Cardiac septum (tissue), 1 donor: ENCODE measurements around the gene RRP8. TPM values are rescaled to one million over a fixed set of nuclear protein-coding genes. Genes with fewer than 3 reads are reported as not detected.

Experiments
- DNase-seq: peaks from one replicate; pipeline ENCODE4 v3.0.0-alpha.2; 2020; ENCODE audit warnings: low spot score
- intact Hi-C: fragments of 100-400 bp; cut with DNase I; formaldehyde crosslinking; loops from one replicate; pipeline ENCODE4 v1.14.0; 2022
- total RNA-seq: library from RNA; stranded (reverse); fragmentation: NEBNext Ultra II Directional; extraction: Animal tissue kit (Norgen Biotek cat#: 25700); gene quantifications from one replicate; pipeline ENCODE4 v1.2.1, GENCODE V29; 2021
- donor health status: DM: no; HTN: no; CAD: no.

RRP8 gene
- total RNA-seq, 1 donor from 2014 or later = 21.3 TPM

- DNase-seq = peak; percentile 95
- intact Hi-C loops = no loop called here
Measured at GRCh38 chr11:6606471-6607189, 3.2 kb upstream of the RRP8 start.

GRCh38 chr11:6604790-6605189, 1.4 kb upstream of the RRP8 start:
- intact Hi-C loops = loop anchor here (5.0 kb wide), 2 partner anchors 72 to 122 kb away; partner anchors contain the start of genes ARFIP2 and TIMM10B

GRCh38 chr11:6604081-6604626, 738 bp upstream of the RRP8 start:
- intact Hi-C loops = loop anchor here (5.0 kb wide), 2 partner anchors 72 to 122 kb away; partner anchors contain the start of genes ARFIP2 and TIMM10B
- DNase-seq = no peak

More at GRCh38 chr11:6604790-6605189, 1.4 kb upstream of the RRP8 start:
- DNase-seq = no peak

GRCh38 chr11:6602096-6602940, 1.1 kb downstream of the RRP8 start:
- no peak for DNase-seq
- intact Hi-C loops = loop anchor here (2.0 to 5.0 kb wide), 3 partner anchors 70 to 212 kb away; partner anchors contain the start of genes ARFIP2, SMPD1 and TIMM10B

GRCh38 chr11:6601041-6601461, 2.4 kb downstream of the RRP8 start:
- intact Hi-C loops = loop anchor here (5.0 kb wide), 2 partner anchors 69 to 119 kb away; partner anchors contain the start of genes ARFIP2 and TIMM10B
- DNase-seq = no peak

GRCh38 chr11:6599881-6600390, 3.5 kb downstream of the RRP8 start:
- intact Hi-C loops = loop anchor here (5.0 kb wide), 2 partner anchors 68 to 118 kb away; partner anchors contain the start of genes ARFIP2 and TIMM10B
- DNase-seq = no peak

- DNase-seq = no peak
- intact Hi-C loops = no loop called here
Measured at GRCh38 chr11:6599449-6599848, 4.0 kb downstream of the RRP8 start.

GRCh38 chr11:6598555-6598954, 4.9 kb downstream of the RRP8 start:
- intact Hi-C loops = no loop called here
- DNase-seq = no peak

GRCh38 chr11:6596239-6596877, 7.1 kb downstream of the RRP8 start:
- intact Hi-C loops = no loop called here
- no peak for DNase-seq

GRCh38 chr11:6594142-6594768, 9.2 kb downstream of the RRP8 start:
- DNase-seq = no peak
- intact Hi-C loops = no loop called here

GRCh38 chr11:6588018-6588417, 15.4 kb downstream of the RRP8 start:
- DNase-seq = no peak
- intact Hi-C loops = loop anchor here (5.0 kb wide), 1 partner anchor 56 kb away; no protein-coding TSS in a partner anchor

- intact Hi-C loops = loop anchor here (5.0 kb wide), 1 partner anchor 55 kb away; no protein-coding TSS in a partner anchor
Measured at GRCh38 chr11:6587360-6587953, 16.0 kb downstream of the RRP8 start.

GRCh38 chr11:6586434-6587359, 16.7 kb downstream of the RRP8 start:
- DNase-seq = no peak
- intact Hi-C loops = loop anchor here (5.0 kb wide), 1 partner anchor 54 kb away; no protein-coding TSS in a partner anchor

More at GRCh38 chr11:6587360-6587953, 16.0 kb downstream of the RRP8 start:
- DNase-seq = no peak

- DNase-seq = no peak
- intact Hi-C loops = no loop called here
Measured at GRCh38 chr11:6584528-6584927, 18.9 kb downstream of the RRP8 start.

- intact Hi-C loops = no loop called here
Measured at GRCh38 chr11:6583584-6583983, 19.8 kb downstream of the RRP8 start.

GRCh38 chr11:6579681-6580080, 23.7 kb downstream of the RRP8 start:
- intact Hi-C loops = no loop called here
- DNase-seq = no peak

More at GRCh38 chr11:6583584-6583983, 19.8 kb downstream of the RRP8 start:
- no peak for DNase-seq

GRCh38 chr11:6578134-6578533, 25.3 kb downstream of the RRP8 start:
- intact Hi-C loops = no loop called here
- no peak for DNase-seq
